GM12878 (cell line): Measurements from ENCODE around the gene BTG2. TPM values are rescaled to one million over a fixed set of nuclear protein-coding genes. Genes with fewer than 3 reads are reported as not detected.

Experiments
- ATAC-seq: fragments of 200-7000 bp; cut with Tn5 transposase; 3 replicates; pipeline ENCODE4 v1.9.1; 2020; ENCODE audit warnings: mild to moderate bottlenecking, moderate library complexity
- BruUV-seq: library from RNA; stranded (reverse); fragments of 400-500 nt; replicated peaks from 2 replicates; lab custom pipeline; 2021; lab: Mats Ljungman, UMichigan
- CTCF ChIA-PET: fragments of 300-600 bp; sonication (Branson Sonifier 250); formaldehyde crosslinking; extraction: SDS; loops from one replicate; lab custom pipeline; 2021; ENCODE audit warnings: inconsistent platforms; lab: Yijun Ruan, JAX
- POLR2A ChIA-PET: fragments of 350-600 bp; formaldehyde crosslinking; extraction: SDS; loops from one replicate; lab custom pipeline; 2021; ENCODE audit warnings: inconsistent platforms; lab: Charles Lee
- RAD21 ChIA-PET: fragments of 300-600 bp; sonication (Branson Sonifier 250); formaldehyde crosslinking; loops from one replicate; lab custom pipeline; 2023; ENCODE audit warnings: antibody characterized with exemption; ENCODE audit not compliant: unreplicated experiment; lab: Charles Lee
- SMC1A ChIA-PET: fragments of 300-600 bp; sonication (Branson Sonifier 250); formaldehyde crosslinking; loops from one replicate; lab custom pipeline; 2023; ENCODE audit not compliant: unreplicated experiment, uncharacterized antibody; lab: Charles Lee
- DNase-seq: peaks from one replicate; pipeline ENCODE4 v3.0.0-alpha.2; 2011; ENCODE audit warnings: low read depth, low spot score
- FAIRE-seq: peaks from 3 replicates; lab custom pipeline; 2011; peaks lifted over from hg19 to GRCh38; lab: Jason Lieb, UNC
- H2AFZ ChIP-seq: 2 replicates; pipeline ENCODE4 v1.6.0; 2011; ENCODE audit warnings: low read depth, low read length, control low read depth; ENCODE audit not compliant: control insufficient read depth
- H3K27ac ChIP-seq: 2 replicates; pipeline ENCODE4 v1.5.1; 2011; ENCODE audit warnings: control low read depth; ENCODE audit not compliant: control insufficient read depth, insufficient read depth
- H3K27me3 ChIP-seq, 2 experiments: replicated peaks in 1 of 2; 2 replicates each; pipeline versions ENCODE4 v1.6.0 to v1.6.1; 2011; ENCODE audit warnings: low read length in 1 of 2; ENCODE audit not compliant: control insufficient read depth in 2 of 2, insufficient read depth in 2 of 2
- H3K36me3 ChIP-seq, 2 experiments: 2 replicates each; pipeline ENCODE4 v1.5.1; 2011; ENCODE audit warnings: low read length in 1 of 2; ENCODE audit not compliant: control insufficient read depth in 2 of 2, insufficient read depth in 2 of 2
- H3K4me1 ChIP-seq: 2 replicates; pipeline ENCODE4 v1.6.1; 2011; ENCODE audit warnings: mild to moderate bottlenecking, low read length, moderate library complexity, mixed read lengths; ENCODE audit not compliant: control insufficient read depth, insufficient read depth
- H3K4me2 ChIP-seq: 2 replicates; pipeline ENCODE4 v1.6.0; 2011; ENCODE audit warnings: control low read depth; ENCODE audit not compliant: control insufficient read depth, insufficient read depth
- H3K4me3 ChIP-seq: fragments of 200-600 bp; sonication (generic); 2 replicates; pipeline ENCODE4 v1.5.1; 2016
- H3K79me2 ChIP-seq: 2 replicates; pipeline ENCODE4 v1.6.0; 2011; ENCODE audit warnings: low read length; ENCODE audit not compliant: control insufficient read depth, insufficient read depth
- H3K9ac ChIP-seq: 2 replicates; pipeline ENCODE4 v1.8.0; 2011; ENCODE audit warnings: low read length, control low read depth, mixed read lengths; ENCODE audit not compliant: control insufficient read depth, insufficient read depth
- H3K9me3 ChIP-seq: replicated peaks from 3 replicates; pipeline ENCODE4 v1.5.1; 2011; ENCODE audit warnings: mild to moderate bottlenecking, low read length; ENCODE audit not compliant: control insufficient read depth, insufficient read depth
- H4K20me1 ChIP-seq: 2 replicates; pipeline ENCODE4 v1.6.0; 2011; ENCODE audit not compliant: control insufficient read depth, insufficient read depth
- CBX5 ChIP-seq: sonication (generic); IDR thresholded peaks from 2 replicates; pipeline ENCODE4 v1.6.1; 2016; ENCODE audit warnings: low read depth, moderate library complexity, mild to moderate bottlenecking, inconsistent platforms
- HDAC6 ChIP-seq: fragments of 200-600 bp; sonication (generic); IDR thresholded peaks from one replicate; pipeline ENCODE4 v1.8.0; 2017; ENCODE audit warnings: antibody characterized with exemption; ENCODE audit not compliant: unreplicated experiment
- NRF1 ChIP-seq: conservative IDR thresholded peaks from 2 replicates; pipeline ENCODE4 v1.6.1; 2011; ENCODE audit warnings: mild to moderate bottlenecking, low read depth, low read length, improper control_type of control experiment
- STAT3 ChIP-seq: IDR thresholded peaks from 2 replicates; pipeline ENCODE4 v1.6.1; 2011; ENCODE audit warnings: low read depth, low read length, improper control_type of control experiment
- ZSCAN29 ChIP-seq: fragments of 450-650 bp; IDR thresholded peaks from 2 replicates; pipeline ENCODE4 v1.6.1; 2017; ENCODE audit warnings: mild to moderate bottlenecking, moderate library complexity
- WGBS: methylation state at CpG from one replicate; pipeline ENCODE4 v1.1.6; 2016; ENCODE audit warnings: low lambda C conversion rate; ENCODE audit not compliant: insufficient replicate concordance, insufficient coverage; ENCODE audit errors: missing lambda C conversion rate; 5-methylcytosine and 5-hydroxymethylcytosine counted together
- in situ Hi-C: fragments of 300-500 bp; cut with MboI; formaldehyde crosslinking; loops from 9 replicates; pipeline ENCODE4 v1.14.3; 2018; ENCODE audit warnings: mixed read lengths
- intact Hi-C: fragments of 100-400 bp; cut with micrococcal nuclease; formaldehyde crosslinking; loops from one replicate; pipeline ENCODE4 v1.14.2; 2022; ENCODE audit not compliant: unreplicated experiment
- polyA plus RNA-seq, 11 experiments: library from polyadenylated mRNA; depleted of rRNA in 4 of 11; unstranded in 6 of 11; stranded (reverse) in 5 of 11; fragments of >200 nt; fragmentation: Nextera tagmentation in 4 of 11; fragmentation: Illumina TruSeq in 1 of 11; extraction: Ambion mirVana in 4 of 11; extraction: Trizol in 1 of 11; gene quantifications; 1 replicate in 1 of 11; 2 replicates in 10 of 11; pipeline versions ENCODE4 v1.2.1 to v1.2.3, GENCODE V29; 2011 to 2016; ENCODE audit warnings: inconsistent platforms in 2 of 11, missing spikeins in 2 of 11, low read depth in 1 of 11
- total RNA-seq, 4 experiments: library from RNA; depleted of rRNA in 3 of 4; stranded (reverse); fragments of >200 nt in 3 of 4; fragmentation: Illumina TruSeq in 1 of 4; extraction: Trizol in 1 of 4; gene quantifications; 2 replicates each; pipeline versions ENCODE4 v1.2.1 to v1.2.3, GENCODE V29; 2013 to 2021
- TF ChIP-seq, protein P1 (sequence below): fragments of 450-650 bp; conservative IDR thresholded peaks from 2 replicates; pipeline ENCODE4 v1.6.1; 2017; ENCODE audit warnings: mild to moderate bottlenecking, moderate library complexity
- TF ChIP-seq, protein P2 (sequence below): fragments of 450-650 bp; IDR thresholded peaks from 2 replicates; pipeline ENCODE4 v1.6.1; 2017; ENCODE audit warnings: mild to moderate bottlenecking, moderate library complexity

BTG2 gene
- total and polyA plus RNA-seq, 10 of the 15 experiments (the other 5 are each of a cell fraction or from before 2014, with no cell fraction given) = 23.3 to 160 (median 98.1) TPM

DNA sequence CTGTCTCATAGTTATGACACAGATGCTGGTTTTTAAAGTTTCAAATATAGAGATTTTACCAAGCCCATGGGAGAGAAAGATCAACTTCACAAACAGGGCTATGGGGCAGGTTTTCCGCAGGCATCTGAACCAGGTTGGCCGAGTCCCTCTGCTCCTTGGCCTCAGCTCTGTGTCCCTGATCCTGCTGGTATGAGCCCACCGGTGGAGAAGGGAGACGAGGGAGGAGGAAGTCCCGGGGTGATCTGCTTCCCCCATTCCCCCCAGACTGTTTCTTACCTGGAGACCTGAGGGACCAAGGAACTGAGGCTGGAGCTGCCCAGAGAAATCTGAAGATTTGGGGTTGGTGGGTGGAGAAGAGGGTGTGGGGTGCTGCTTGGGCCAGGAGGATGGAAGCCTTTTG is 28.9 kb upstream of the BTG2 start:
- Histone ChIP-seq H3K9ac (no peak overlapping the region), H3K36me3 (no peaks in the 10 kb centered on the region), H3K9me3 (no peaks in the 10 kb centered on the region), H3K79me2 (peaks cover 7% of the 10 kb centered on the region)
- in situ Hi-C loops = loop anchor here (25.0 kb wide), 1 partner anchor 1236 kb away; the partner anchor contains the start of gene MDM4
- TF ChIP-seq CBX5 (no peak), NRF1 (no peak), ZSCAN29 (no peak), STAT3 (no peak), HDAC6 (no peak)
- TF ChIP-seq, protein P1, sequence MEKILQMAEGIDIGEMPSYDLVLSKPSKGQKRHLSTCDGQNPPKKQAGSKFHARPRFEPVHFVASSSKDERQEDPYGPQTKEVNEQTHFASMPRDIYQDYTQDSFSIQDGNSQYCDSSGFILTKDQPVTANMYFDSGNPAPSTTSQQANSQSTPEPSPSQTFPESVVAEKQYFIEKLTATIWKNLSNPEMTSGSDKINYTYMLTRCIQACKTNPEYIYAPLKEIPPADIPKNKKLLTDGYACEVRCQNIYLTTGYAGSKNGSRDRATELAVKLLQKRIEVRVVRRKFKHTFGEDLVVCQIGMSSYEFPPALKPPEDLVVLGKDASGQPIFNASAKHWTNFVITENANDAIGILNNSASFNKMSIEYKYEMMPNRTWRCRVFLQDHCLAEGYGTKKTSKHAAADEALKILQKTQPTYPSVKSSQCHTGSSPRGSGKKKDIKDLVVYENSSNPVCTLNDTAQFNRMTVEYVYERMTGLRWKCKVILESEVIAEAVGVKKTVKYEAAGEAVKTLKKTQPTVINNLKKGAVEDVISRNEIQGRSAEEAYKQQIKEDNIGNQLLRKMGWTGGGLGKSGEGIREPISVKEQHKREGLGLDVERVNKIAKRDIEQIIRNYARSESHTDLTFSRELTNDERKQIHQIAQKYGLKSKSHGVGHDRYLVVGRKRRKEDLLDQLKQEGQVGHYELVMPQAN = no peak
- TF ChIP-seq, protein P2, sequence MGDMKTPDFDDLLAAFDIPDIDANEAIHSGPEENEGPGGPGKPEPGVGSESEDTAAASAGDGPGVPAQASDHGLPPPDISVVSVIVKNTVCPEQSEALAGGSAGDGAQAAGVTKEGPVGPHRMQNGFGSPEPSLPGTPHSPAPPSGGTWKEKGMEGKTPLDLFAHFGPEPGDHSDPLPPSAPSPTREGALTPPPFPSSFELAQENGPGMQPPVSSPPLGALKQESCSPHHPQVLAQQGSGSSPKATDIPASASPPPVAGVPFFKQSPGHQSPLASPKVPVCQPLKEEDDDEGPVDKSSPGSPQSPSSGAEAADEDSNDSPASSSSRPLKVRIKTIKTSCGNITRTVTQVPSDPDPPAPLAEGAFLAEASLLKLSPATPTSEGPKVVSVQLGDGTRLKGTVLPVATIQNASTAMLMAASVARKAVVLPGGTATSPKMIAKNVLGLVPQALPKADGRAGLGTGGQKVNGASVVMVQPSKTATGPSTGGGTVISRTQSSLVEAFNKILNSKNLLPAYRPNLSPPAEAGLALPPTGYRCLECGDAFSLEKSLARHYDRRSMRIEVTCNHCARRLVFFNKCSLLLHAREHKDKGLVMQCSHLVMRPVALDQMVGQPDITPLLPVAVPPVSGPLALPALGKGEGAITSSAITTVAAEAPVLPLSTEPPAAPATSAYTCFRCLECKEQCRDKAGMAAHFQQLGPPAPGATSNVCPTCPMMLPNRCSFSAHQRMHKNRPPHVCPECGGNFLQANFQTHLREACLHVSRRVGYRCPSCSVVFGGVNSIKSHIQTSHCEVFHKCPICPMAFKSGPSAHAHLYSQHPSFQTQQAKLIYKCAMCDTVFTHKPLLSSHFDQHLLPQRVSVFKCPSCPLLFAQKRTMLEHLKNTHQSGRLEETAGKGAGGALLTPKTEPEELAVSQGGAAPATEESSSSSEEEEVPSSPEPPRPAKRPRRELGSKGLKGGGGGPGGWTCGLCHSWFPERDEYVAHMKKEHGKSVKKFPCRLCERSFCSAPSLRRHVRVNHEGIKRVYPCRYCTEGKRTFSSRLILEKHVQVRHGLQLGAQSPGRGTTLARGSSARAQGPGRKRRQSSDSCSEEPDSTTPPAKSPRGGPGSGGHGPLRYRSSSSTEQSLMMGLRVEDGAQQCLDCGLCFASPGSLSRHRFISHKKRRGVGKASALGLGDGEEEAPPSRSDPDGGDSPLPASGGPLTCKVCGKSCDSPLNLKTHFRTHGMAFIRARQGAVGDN = no peak
- TF ChIP-seq, all 136 proteins: peak for 0
- intact Hi-C loops = no loop called here
- Histone ChIP-seq H4K20me1 (no peaks in the 10 kb centered on the region), H3K4me1 (peaks cover 47% of the 10 kb centered on the region), H3K27me3 (no peaks in the 10 kb centered on the region), H3K27ac (no peak overlapping the region), H3K4me2 (no peak overlapping the region), H3K4me3 (no peak overlapping the region), H2AFZ (no peak overlapping the region)
- ChIA-PET RAD21 (interaction anchor here (0.7 to 30.0 kb wide), 5 partner anchors 10 to 171 kb away, joined by 3 to 541 read pairs (median 470); partner anchors contain the start of gene BTG2), POLR2A (interaction anchor here (0.6 to 20.0 kb wide), 7 partner anchors 11 to 248 kb away, joined by 4 to 395 read pairs (median 6); partner anchors contain the start of gene BTG2), SMC1A (interaction anchor here (1.1 to 30.2 kb wide), 5 partner anchors 7 to 62 kb away, joined by 3 to 590 read pairs (median 183); partner anchors contain the start of gene BTG2), CTCF (interaction anchor here (1.4 to 15.2 kb wide), 7 partner anchors 7 to 63 kb away, joined by 5 to 854 read pairs (median 52); no protein-coding TSS in a partner anchor)
- BruUV-seq = no TSS peak
- no peak for DNase-seq
- 99% methylated on average over 5 of the region's 5 CpGs for WGBS
- no peak for ATAC-seq
- no peak for FAIRE-seq
